Gastrocnemius medialis (tissue), 4 donors: ENCODE data around the gene MYL5. TPM values are rescaled to one million over a fixed set of nuclear protein-coding genes. Genes with fewer than 3 reads are reported as not detected.
"Not testable (repeated sequence)": the region's sequence is repeated elsewhere in the genome, so short reads cannot be mapped to it uniquely, and the experiment has no call there.

Experiments
- ATAC-seq, 2 donors: fragments of 150-250 bp; one replicate each; pipeline ENCODE4 v1.9.1; 2016
- DNase-seq, 2 donors: peaks; one replicate each; pipeline ENCODE4 v3.0.0-alpha.2; 2019
- H3K27ac ChIP-seq, 4 donors: fragments of 200-600 bp; sonication (generic); 1 replicate in 1 of 4; 2 replicates in 3 of 4; pipeline ENCODE4 v1.5.1; 2016 to 2018; ENCODE audit warnings: mild to moderate bottlenecking in 2 of 4, moderate library complexity in 1 of 4
- H3K27me3 ChIP-seq, 3 donors: fragments of 200-600 bp; sonication (generic) in 2 of 3; 1 replicate in 1 of 3; 2 replicates in 2 of 3; pipeline versions ENCODE4 v1.5.1 to v1.6.0; 2016 to 2019; ENCODE audit warnings: mild to moderate bottlenecking in 1 of 3, moderate library complexity in 1 of 3
- H3K36me3 ChIP-seq, 2 donors: fragments of 200-600 bp; sonication (generic) in 1 of 2; one replicate each; pipeline ENCODE4 v1.5.1; 2017 to 2018
- H3K4me1 ChIP-seq, 2 donors: fragments of 200-600 bp; sonication (generic) in 1 of 2; one replicate each; pipeline ENCODE4 v1.5.1; 2016 to 2017; ENCODE audit warnings: mild to moderate bottlenecking in 2 of 2
- H3K4me3 ChIP-seq, 4 donors: fragments of 200-600 bp; sonication (generic) in 3 of 4; 1 replicate in 1 of 4; 2 replicates in 3 of 4; pipeline ENCODE4 v1.5.1; 2016 to 2019; ENCODE audit warnings: mild to moderate bottlenecking in 2 of 4
- H3K9me3 ChIP-seq, 3 donors: fragments of 200-600 bp; sonication (generic) in 2 of 3; 1 replicate in 1 of 3; 2 replicates in 2 of 3; pipeline ENCODE4 v1.5.1; 2016 to 2019
- CTCF ChIP-seq, 5 experiments: fragments of 450-650 bp in 3 of 5; fragments of 200-600 bp in 2 of 5; sonication (generic) in 2 of 5; IDR thresholded peaks in 4 of 5; conservative IDR thresholded peaks in 1 of 5; 1 replicate in 4 of 5; 2 replicates in 1 of 5; pipeline ENCODE4 v1.5.1; 2016 to 2019; ENCODE audit warnings: antibody characterized with exemption in 5 of 5, mild to moderate bottlenecking in 3 of 5, moderate library complexity in 3 of 5
- POLR2A ChIP-seq, 2 donors: fragments of 450-650 bp; IDR thresholded peaks; one replicate each; pipeline ENCODE4 v1.6.1; 2017; ENCODE audit warnings: antibody characterized with exemption in 2 of 2, mild to moderate bottlenecking in 2 of 2, moderate library complexity in 2 of 2
- in situ Hi-C, 4 donors: fragments of 200-750 bp; cut with MboI; loops; one replicate each; pipeline versions ENCODE4 v1.15.0 to v1.8.0; 2017; ENCODE audit warnings: low sequenced_read_pairs in 4 of 4
- intact Hi-C: fragments of 100-400 bp; cut with DNase I; formaldehyde crosslinking; loops from one replicate; pipeline ENCODE4 v1.15.1; 2023; ENCODE audit warnings: low total_unique reads
- total RNA-seq, 4 donors: library from RNA; depleted of rRNA; stranded (reverse); fragments of >200 nt; gene quantifications; one replicate each; pipeline versions ENCODE4 v1.1.0 to v1.2.3, GENCODE V29; 2016

Gene MYL5
- total RNA-seq, 4 donors from 2014 or later: 1.3 to 20.3 (median 3.6) TPM

GRCh38 chr4:632926-633325 is 41.4 kb upstream of the MYL5 start:
- Histone ChIP-seq H3K36me3 (no peaks in the 10 kb centered on the region), H3K4me3 (no peak overlapping the region), H3K9me3 (no peaks in the 10 kb centered on the region), H3K4me1 (no peaks in the 10 kb centered on the region), H3K27me3 (peaks cover 0 to 5% (median 2%) of the 10 kb centered on the region in 3 donors), H3K27ac (no peak overlapping the region)
- no peak for ATAC-seq
- DNase-seq: no peak
- in situ Hi-C loops: no loop called here
- intact Hi-C loops: no loop called here
- TF ChIP-seq POLR2A (IDR thresholded peaks at IDR 0.05): no peak

- DNase-seq: no peak
- Histone ChIP-seq H3K36me3 (no peaks in the 10 kb centered on the region), H3K27me3 (peaks cover 0 to 5% (median 2%) of the 10 kb centered on the region in 3 donors), H3K27ac (no peak overlapping the region), H3K9me3 (no peaks in the 10 kb centered on the region), H3K4me1 (no peaks in the 10 kb centered on the region), H3K4me3 (no peak overlapping the region)
- intact Hi-C loops: no loop called here
- TF ChIP-seq POLR2A (IDR thresholded peaks at IDR 0.05): no peak
- no peak for TF ChIP-seq CTCF (IDR thresholded peaks at IDR 0.05 in 4 of 5, conservative IDR thresholded peaks at IDR 0.05 in 1 of 5)
- in situ Hi-C loops: no loop called here
- ATAC-seq: no peak
These were observed 40.9 kb upstream of the MYL5 start for GRCh38 chr4:633406-633805.

GRCh38 chr4:633976-634598 is 40.3 kb upstream of the MYL5 start:
- no peaks in the 10 kb centered on the region for H3K36me3 ChIP-seq
- TF ChIP-seq CTCF (IDR thresholded peaks at IDR 0.05 in 4 of 5, conservative IDR thresholded peaks at IDR 0.05 in 1 of 5): no peak
- no peak for TF ChIP-seq POLR2A (IDR thresholded peaks at IDR 0.05)
- H3K27ac ChIP-seq: no peak overlapping the region
- no peak overlapping the region for H3K4me3 ChIP-seq
- no peak for ATAC-seq
- in situ Hi-C loops: no loop called here
- intact Hi-C loops: no loop called here
- H3K9me3 ChIP-seq: no peaks in the 10 kb centered on the region
- H3K27me3 ChIP-seq: peaks cover 0 to 12% (median 1%) of the 10 kb centered on the region in 3 donors
- DNase-seq: no peak
- no peaks in the 10 kb centered on the region for H3K4me1 ChIP-seq

GRCh38 chr4:634599-634985 is 39.8 kb upstream of the MYL5 start:
- H3K27me3 ChIP-seq: peaks cover 0 to 15% (median 3%) of the 10 kb centered on the region in 3 donors
- ATAC-seq (no peak), DNase-seq (no peak)
- intact Hi-C loops: no loop called here
- H3K4me1 ChIP-seq: no peaks in the 10 kb centered on the region
- no peak overlapping the region for H3K27ac ChIP-seq
- H3K9me3 ChIP-seq: no peaks in the 10 kb centered on the region
- in situ Hi-C loops: no loop called here
- H3K36me3 ChIP-seq: no peaks in the 10 kb centered on the region
- no peak for TF ChIP-seq CTCF (IDR thresholded peaks at IDR 0.05 in 4 of 5, conservative IDR thresholded peaks at IDR 0.05 in 1 of 5)
- TF ChIP-seq POLR2A (IDR thresholded peaks at IDR 0.05): no peak
- H3K4me3 ChIP-seq: no peak overlapping the region

- ATAC-seq, H3K4me3 ChIP-seq, in situ Hi-C loops, H3K9me3 ChIP-seq, H3K4me1 ChIP-seq, DNase-seq, H3K36me3 ChIP-seq, H3K27ac ChIP-seq, intact Hi-C loops: not testable (repeated sequence)
- H3K27me3 ChIP-seq: peaks cover 0 to 15% (median 3%) of the 10 kb centered on the region in 3 donors
These were observed 39.1 kb upstream of the MYL5 start for GRCh38 chr4:635066-635835.
